Cardiac muscle cell (in vitro differentiated cells and primary cell): Measurements from ENCODE around the gene MTG1. TPM values are rescaled to one million over a fixed set of nuclear protein-coding genes. Genes with fewer than 3 reads are reported as not detected.
"Not testable (repeated sequence)": the region's sequence is repeated elsewhere in the genome, so short reads cannot be mapped to it uniquely, and the experiment has no call there.

Experiments
- DNase-seq, 2 donors: peaks; one replicate each; pipeline versions ENCODE4 v3.0.0 to v3.0.0-alpha.2; 2010 to 2017; ENCODE audit warnings: low read depth in 1 of 2, low spot score in 1 of 2
- H3K27ac ChIP-seq: fragments of 200-600 bp; sonication (generic); 2 replicates; pipeline ENCODE4 v1.5.1; 2016
- H3K27me3 ChIP-seq: fragments of 200-600 bp; sonication (generic); 2 replicates; pipeline ENCODE4 v1.6.0; 2016; ENCODE audit warnings: control low read depth
- H3K36me3 ChIP-seq: fragments of 200-600 bp; sonication (generic); 2 replicates; pipeline ENCODE4 v1.5.1; 2016; ENCODE audit warnings: control low read depth
- H3K4me1 ChIP-seq: fragments of 200-600 bp; sonication (generic); 2 replicates; pipeline ENCODE4 v1.8.1; 2017; ENCODE audit warnings: low read depth, mild to moderate bottlenecking, mixed run types
- H3K4me3 ChIP-seq: fragments of 200-600 bp; sonication (generic); 2 replicates; pipeline ENCODE4 v1.5.1; 2016; ENCODE audit warnings: mild to moderate bottlenecking
- H3K9me3 ChIP-seq: fragments of 200-600 bp; sonication (generic); 2 replicates; pipeline ENCODE4 v1.5.1; 2017; ENCODE audit warnings: low read depth, mild to moderate bottlenecking, control low read depth
- polyA plus RNA-seq: library from polyadenylated mRNA; unstranded; fragments of >200 nt; fragmentation: Nextera tagmentation; extraction: Ambion mirVana; gene quantifications from 2 replicates; pipeline ENCODE4 v1.2.1, GENCODE V29; 2016
- total RNA-seq: library from RNA; depleted of rRNA; stranded (reverse); fragments of >200 nt; gene quantifications from 2 replicates; pipeline ENCODE4 v1.2.3, GENCODE V29; 2016
- TF ChIP-seq, protein P1 (sequence below): IDR thresholded peaks from 2 replicates; pipeline ENCODE4 v1.5.1; 2012; ENCODE audit warnings: low read depth, mild to moderate bottlenecking, low read length

Gene MTG1
- total and polyA plus RNA-seq, 2 experiments from 2014 or later: 35.3 to 123 TPM

DNA sequence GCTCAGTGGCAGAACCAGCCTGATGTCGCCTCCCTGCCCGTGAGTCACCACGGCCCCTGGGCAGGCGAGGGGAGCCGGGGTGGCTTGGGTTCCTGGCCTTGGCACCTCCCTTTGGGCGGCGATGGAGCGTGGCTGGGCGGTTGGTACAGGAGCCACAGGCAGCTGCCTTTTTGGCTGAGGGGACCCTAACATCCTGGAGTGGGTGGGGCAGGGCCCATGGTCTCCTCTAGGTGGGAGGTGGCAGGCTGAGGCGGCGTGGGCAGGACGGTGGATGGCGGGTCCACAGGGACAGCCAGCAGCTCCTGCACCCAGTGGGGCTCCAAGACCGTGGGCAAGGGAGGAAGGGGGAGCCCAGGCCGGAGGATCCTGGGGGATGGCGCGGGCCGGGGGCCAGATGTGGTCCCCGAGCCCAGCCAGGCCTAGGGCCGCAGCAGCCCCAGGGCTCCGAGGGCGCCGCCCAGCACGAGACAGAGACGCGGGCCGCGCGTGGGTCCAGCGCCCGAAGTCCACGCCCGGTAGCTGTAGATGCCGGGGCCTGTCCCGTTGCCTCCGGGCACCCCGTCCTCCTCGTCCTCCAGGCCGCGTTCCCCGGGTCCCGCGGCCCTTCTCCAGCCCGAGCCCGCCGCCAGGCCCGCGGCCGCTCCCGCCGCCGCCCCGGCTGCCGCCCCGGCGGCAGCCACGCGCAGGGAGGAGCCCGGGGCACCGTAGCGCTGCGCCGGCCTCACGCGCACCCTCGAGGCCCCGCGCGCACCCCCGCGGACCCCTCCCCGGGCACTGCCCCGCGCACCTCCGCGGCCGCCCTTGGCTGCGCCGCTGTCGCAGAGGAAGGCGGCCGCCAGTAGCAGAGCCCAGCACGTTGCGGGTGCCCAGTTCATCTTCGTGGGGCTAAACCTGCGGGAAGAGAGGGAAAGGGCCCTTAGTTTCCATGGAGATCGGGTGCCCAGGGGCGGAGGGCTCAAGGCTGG is 29.1 kb downstream of the MTG1 start:
- TF ChIP-seq, protein P1, sequence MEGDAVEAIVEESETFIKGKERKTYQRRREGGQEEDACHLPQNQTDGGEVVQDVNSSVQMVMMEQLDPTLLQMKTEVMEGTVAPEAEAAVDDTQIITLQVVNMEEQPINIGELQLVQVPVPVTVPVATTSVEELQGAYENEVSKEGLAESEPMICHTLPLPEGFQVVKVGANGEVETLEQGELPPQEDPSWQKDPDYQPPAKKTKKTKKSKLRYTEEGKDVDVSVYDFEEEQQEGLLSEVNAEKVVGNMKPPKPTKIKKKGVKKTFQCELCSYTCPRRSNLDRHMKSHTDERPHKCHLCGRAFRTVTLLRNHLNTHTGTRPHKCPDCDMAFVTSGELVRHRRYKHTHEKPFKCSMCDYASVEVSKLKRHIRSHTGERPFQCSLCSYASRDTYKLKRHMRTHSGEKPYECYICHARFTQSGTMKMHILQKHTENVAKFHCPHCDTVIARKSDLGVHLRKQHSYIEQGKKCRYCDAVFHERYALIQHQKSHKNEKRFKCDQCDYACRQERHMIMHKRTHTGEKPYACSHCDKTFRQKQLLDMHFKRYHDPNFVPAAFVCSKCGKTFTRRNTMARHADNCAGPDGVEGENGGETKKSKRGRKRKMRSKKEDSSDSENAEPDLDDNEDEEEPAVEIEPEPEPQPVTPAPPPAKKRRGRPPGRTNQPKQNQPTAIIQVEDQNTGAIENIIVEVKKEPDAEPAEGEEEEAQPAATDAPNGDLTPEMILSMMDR: no peak
- peak in 1 of 2 donors; percentile 10 for DNase-seq
- no peaks in the 10 kb centered on the region for H3K9me3 ChIP-seq
- no peak overlapping the region for H3K4me3 ChIP-seq
- no peak overlapping the region for H3K27ac ChIP-seq
- no peaks in the 10 kb centered on the region for H3K4me1 ChIP-seq
- peaks cover 3% of the 10 kb centered on the region for H3K36me3 ChIP-seq
- H3K27me3 ChIP-seq: peaks cover 18% of the 10 kb centered on the region

DNA sequence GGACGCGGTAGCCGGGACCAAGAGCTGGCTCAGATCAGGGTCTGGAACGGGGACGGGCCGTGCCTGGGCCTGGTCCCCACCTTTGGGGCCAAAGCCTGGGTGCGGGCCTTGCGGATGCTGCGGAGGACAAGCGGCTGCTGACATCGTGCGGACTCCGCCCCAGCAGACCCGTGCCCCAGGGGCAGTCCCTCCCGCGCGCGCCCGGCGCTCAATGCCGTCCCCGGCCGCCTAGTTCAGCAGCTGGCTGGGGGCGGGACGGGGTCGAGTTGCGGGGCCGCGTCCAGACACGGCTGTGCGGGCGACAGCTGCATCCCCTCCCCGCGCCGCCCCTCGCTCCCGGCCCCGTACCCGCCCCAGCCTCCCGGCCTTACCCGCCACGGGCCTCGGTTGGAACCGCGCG is 30.1 kb downstream of the MTG1 start:
- not testable (repeated sequence) for H3K4me3 ChIP-seq

DNA sequence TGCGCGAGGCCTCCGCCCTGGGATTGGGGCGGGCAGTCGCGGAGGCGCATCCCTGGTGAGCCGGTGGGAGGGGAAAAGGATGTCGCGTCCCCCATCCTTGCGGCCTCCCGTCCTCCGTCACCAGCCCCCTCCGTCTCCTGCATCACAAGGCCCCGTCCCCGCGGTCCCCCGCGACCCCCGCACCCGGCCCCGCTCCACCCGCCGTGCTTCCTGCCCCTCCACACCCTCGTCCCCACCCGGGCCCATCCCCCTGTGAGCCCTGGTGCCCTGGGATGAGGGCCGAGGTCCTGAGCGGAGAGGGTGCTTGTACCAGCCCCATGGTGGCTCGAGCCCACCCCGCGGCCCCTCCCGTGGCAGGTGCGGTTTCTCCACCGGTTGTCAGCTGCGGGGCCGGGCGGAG is 30.6 kb downstream of the MTG1 start, which contains the start of gene SPRN:
TSS of gene SPRN (minus strand) at position 25 of the 400 bp plus-strand sequence. CDS start 944 bp downstream, outside the sequence.
- not testable (repeated sequence) for H3K4me3 ChIP-seq, DNase-seq, H3K36me3 ChIP-seq, H3K9me3 ChIP-seq, H3K4me1 ChIP-seq, H3K27ac ChIP-seq
- peaks cover 18% of the 10 kb centered on the region for H3K27me3 ChIP-seq

More for the DNA sequence above, 30.1 kb downstream of the MTG1 start:
- peak in 1 of 2 donors; percentile 13 for DNase-seq
- not testable (repeated sequence) for H3K4me1 ChIP-seq, H3K9me3 ChIP-seq, H3K27ac ChIP-seq, H3K36me3 ChIP-seq
- peaks cover 18% of the 10 kb centered on the region for H3K27me3 ChIP-seq

DNA sequence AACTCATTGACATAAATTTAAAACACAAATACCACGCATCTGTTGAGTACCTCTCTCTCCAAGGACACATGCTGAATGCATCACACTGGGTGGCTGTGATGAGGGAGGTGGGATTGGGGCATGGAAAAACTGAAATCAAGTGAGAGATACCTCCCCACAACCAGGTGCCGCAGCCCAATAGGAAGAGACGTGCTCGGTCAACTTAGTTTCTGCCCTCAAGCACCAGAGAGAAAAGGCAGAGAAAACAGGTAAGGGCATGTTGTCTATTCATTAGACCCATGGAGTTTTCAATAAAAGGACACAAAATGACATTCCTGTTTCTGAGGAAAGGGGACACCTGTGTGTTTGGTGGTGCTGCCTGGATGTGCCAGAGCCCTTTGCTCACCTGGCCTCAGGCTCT is 35.6 kb downstream of the MTG1 start:
- not testable (repeated sequence) for H3K36me3 ChIP-seq, H3K27me3 ChIP-seq, H3K27ac ChIP-seq, DNase-seq, H3K4me3 ChIP-seq, H3K9me3 ChIP-seq, H3K4me1 ChIP-seq

DNA sequence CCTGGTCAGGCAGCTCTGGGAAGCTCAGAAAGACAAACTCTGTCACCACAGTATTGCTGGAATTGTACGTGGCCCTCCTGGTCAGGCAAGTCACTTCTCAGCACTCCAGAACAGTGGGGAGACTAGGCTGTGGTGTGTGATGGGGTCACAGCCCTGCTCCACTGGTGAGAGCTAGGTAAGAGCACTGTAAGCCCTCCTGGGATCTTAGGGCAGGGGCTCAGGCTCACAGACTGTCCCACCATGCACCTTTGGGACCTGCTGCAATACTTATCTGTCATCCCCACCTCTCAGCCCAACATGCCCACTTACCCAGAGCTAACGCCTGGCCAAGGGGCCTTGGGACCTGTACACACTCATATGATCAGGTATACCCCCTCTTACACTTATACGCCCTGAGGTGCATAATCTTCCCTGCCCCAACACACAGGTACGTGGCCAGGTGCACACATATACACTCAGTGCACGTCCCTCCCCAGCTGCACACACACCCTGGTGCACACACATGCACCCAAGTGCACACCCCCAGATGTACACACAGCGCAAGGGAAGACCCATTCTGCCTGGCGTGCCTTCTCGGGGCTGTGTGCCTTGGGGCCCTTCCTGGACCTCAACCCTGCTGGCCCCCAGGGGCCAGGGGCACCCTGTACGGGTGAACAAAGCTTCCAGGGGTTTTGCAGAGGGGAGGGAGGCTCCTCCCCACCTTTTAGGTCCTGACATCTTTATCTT is 38.1 kb downstream of the MTG1 start:
- not testable (repeated sequence) for H3K4me1 ChIP-seq, DNase-seq, H3K9me3 ChIP-seq, H3K4me3 ChIP-seq, H3K36me3 ChIP-seq, H3K27ac ChIP-seq, H3K27me3 ChIP-seq

DNA sequence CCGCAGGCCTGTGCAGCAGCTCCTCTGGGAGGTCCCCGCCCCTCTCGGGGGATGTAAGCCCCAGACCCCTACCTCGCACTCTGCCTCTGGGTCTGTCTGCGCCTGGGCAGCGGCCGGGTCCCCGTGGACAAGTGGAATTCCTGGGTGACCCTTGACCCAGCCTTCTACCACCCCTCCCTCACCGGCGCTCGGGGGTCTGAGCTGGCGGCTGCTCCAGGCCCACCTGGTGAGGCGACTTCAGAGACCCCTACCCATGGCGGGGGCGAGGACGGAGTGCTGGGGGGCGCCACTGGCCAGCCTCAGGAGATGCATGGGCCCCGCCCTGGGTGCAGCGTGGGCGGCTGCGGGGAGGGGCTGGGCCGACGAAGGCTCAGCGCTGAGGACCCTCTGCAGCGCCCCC is 38.8 kb downstream of the MTG1 start:
- H3K27me3 ChIP-seq, H3K9me3 ChIP-seq, H3K4me3 ChIP-seq, H3K4me1 ChIP-seq, DNase-seq, H3K27ac ChIP-seq, H3K36me3 ChIP-seq: not testable (repeated sequence)

DNA sequence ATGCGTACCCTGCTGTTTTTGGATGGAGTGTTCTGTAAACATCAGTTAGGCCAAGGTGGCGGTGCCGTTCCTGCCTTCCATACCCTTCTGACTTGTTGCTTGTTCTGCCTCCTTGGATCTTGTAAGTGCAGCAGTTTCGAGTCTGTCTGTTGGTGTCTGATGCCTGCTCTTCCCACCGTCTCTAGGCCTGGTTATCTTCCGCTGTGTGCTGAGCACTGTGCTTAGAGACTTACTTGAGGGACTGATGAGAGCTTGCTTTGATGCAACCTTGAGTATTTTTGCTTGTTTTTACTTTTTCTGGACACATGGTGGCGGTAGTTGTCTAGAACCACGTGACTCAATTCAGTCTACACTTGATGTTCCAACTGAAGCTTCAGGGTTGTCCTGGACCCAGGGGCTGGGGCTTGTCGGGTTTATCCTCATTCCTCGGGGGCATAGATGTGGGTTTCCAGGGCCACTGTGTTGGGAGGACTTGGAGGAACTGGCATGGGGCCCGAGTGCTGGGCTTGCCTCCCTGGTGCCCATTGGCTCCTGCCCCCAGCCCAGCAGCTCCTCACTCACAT is 44.8 kb downstream of the MTG1 start:
- H3K9me3 ChIP-seq: no peaks in the 10 kb centered on the region

More for the DNA sequence above, 44.8 kb downstream of the MTG1 start:
- Histone ChIP-seq H3K4me3 (no peak overlapping the region), H3K27me3 (no peaks in the 10 kb centered on the region), H3K36me3 (no peaks in the 10 kb centered on the region), H3K4me1 (no peaks in the 10 kb centered on the region), H3K27ac (no peak overlapping the region)
- peak in 1 of 2 donors; percentile 13 for DNase-seq
- TF ChIP-seq, protein P1: peak; percentile 29
